GM12878 (cell line): ENCODE results near the gene DOCK2.

Experiments
- SREBF2 ChIP-seq: IDR thresholded peaks from 2 replicates; pipeline ENCODE4 v1.6.1; 2012; ENCODE audit warnings: mild to moderate bottlenecking, low read length
- TBL1XR1 ChIP-seq: IDR thresholded peaks from 2 replicates; pipeline ENCODE4 v1.6.1; 2012; ENCODE audit warnings: low read depth, low read length, improper control_type of control experiment
- TF ChIP-seq, protein P1 (sequence below), 3 experiments: IDR thresholded peaks in 2 of 3; conservative IDR thresholded peaks in 1 of 3; 2 replicates each; pipeline ENCODE4 v1.5.1; 2011; ENCODE audit warnings: low read depth in 3 of 3, low read length in 3 of 3, mild to moderate bottlenecking in 3 of 3, control low read depth in 2 of 3, moderate library complexity in 2 of 3, inconsistent platforms in 1 of 3, mixed read lengths in 1 of 3; ENCODE audit not compliant: control insufficient read depth in 2 of 3, insufficient read depth in 1 of 3; ENCODE audit errors: extremely low read depth in 1 of 3

- TF ChIP-seq, protein P1, sequence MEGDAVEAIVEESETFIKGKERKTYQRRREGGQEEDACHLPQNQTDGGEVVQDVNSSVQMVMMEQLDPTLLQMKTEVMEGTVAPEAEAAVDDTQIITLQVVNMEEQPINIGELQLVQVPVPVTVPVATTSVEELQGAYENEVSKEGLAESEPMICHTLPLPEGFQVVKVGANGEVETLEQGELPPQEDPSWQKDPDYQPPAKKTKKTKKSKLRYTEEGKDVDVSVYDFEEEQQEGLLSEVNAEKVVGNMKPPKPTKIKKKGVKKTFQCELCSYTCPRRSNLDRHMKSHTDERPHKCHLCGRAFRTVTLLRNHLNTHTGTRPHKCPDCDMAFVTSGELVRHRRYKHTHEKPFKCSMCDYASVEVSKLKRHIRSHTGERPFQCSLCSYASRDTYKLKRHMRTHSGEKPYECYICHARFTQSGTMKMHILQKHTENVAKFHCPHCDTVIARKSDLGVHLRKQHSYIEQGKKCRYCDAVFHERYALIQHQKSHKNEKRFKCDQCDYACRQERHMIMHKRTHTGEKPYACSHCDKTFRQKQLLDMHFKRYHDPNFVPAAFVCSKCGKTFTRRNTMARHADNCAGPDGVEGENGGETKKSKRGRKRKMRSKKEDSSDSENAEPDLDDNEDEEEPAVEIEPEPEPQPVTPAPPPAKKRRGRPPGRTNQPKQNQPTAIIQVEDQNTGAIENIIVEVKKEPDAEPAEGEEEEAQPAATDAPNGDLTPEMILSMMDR (IDR thresholded peaks at IDR 0.05 in 2 of 3, conservative IDR thresholded peaks at IDR 0.05 in 1 of 3; ENCODE audit: control insufficient read depth in 2 of 3, extremely low read depth in 1 of 3, insufficient read depth in 1 of 3, low read depth in 3 of 3, low read length in 3 of 3): no peak
- TF ChIP-seq TBL1XR1 (no peak), SREBF2 (no peak)
Measured at GRCh38 chr5:169590602-169591001, 46.5 kb upstream of the DOCK2 start.
